Activated CD8-positive, alpha-beta memory T cell treated with anti-CD3 and anti-CD28 coated beads for 24 hours (primary cell): ENCODE results near the gene STRIT1.
"Not testable (repeated sequence)": the region's sequence is repeated elsewhere in the genome, so short reads cannot be mapped to it uniquely, and the experiment has no call there.

Source experiments
- DNase-seq: peaks from one replicate; pipeline ENCODE4 v3.0.0-alpha.2; 2020

Gene STRIT1

DNA sequence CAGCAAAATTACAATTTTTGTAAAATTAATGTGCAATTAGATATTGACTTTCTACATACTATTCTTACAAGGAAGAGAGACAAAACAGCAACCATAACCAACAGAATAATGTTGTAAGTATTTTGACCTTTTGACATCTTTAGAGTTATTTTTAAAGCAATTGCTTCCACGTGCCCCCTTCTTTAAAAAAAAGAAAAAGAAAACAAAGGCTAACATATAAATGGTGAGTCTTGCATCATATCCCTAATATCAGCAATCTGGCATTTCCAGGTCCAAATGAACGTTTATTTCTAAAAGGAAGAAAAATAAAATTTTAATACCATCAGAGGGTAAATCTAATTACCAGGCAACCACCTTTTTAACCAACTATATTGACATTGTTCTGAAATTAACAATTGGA, 19.3 kb upstream of the STRIT1 start:
- no peak for DNase-seq

DNA sequence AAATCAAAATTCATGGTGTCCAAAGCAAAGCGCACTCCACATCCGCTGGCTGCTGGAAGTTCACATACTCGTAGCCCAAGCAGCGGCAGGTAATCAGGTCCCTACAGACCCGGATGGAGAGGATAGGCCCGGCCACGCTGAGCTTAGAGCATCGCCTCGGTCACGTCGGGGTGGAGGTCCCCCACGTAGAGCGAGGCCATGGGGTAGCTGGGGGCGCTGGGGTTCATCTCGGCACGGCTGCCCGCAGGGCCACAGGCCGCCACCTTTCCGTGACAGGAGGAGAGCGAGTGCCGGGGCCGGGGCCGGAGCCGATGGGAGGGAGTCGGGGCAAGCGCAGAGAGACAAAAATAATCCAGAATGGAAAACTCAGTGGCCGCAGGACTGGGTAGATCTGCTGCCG, 16.1 kb upstream of the STRIT1 start:
- no peak for DNase-seq

DNA sequence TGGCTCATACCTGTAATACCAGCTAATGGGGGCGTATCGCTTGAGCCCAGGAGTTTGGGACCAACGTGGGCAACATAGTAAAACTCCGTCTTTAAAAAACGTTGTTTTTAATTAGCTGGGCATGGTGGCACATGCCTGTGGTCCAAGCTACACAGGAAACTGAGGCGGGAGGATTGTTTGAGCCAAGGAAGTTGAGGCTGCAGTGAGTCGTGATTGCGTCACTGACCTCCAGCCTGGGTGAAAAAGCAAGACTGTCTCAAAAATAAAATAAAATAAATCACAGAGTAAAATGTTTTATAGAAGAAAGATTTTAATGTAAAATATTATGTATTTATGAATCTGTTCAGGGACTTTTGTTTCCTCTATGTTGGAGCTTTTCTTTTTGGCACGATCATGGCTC, 15.3 kb upstream of the STRIT1 start:
- DNase-seq, result no peak

DNA sequence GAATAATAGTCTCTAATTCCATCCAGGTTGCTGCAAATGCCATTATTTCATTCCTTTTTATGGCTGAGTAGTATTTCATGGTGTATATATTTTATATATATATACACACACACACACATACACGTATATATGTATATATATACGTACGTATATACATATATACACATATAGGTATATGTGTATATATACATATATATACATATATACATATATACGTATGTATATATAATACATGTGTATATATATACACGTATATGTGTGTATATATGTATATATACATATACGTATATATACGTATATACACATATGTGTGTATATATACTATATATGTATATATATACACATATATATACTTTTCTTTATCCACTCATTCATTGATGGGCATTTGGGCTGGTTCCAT, 13.7 kb upstream of the STRIT1 start:
- no peak for DNase-seq

DNA sequence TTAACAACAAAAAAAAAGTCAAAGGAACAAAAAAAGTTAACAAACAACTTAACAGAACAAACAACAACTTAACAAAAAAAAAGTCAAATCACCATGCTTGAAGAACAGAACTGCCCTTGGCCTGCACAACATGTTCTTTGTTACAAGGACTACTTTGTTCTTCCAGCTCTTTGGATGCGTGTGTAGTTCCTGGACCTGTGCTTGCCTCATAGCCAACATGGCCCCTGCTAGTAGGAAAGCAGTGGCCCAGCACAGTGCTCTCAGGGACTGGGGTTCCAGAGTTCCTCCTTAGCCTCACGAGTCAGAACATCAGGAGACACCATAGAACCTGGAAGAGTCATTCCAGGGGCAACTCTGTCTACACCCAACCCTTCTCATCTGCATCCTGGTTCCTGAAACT, 10.9 kb upstream of the STRIT1 start:
- DNase-seq, result no peak

DNA sequence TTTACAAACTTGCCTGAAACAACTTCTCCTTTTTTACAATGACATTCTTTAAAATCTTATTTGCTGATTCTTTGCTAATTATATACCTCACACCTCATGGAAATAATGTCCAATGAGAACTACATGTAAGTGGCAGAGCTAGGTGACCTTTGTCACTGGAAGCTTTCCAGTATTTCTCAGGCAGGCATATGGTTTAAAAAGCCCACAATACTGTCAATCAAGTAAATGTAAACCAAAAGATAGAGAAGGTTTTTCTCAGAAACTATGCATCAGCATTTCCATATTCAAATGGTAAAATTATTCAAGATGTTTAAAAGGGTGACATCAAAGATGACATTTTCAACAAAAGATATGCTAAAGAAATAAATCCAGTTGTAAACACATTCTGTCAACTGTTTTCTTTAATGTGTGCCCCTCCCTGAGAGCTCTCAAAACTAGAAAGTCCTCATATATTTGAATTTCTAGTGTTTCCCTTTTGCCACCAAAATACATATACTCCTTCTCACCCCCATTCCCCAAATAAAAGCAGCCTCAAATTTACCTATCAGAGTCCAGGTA, 10.1 kb upstream of the STRIT1 start:
- no peak for DNase-seq

DNA sequence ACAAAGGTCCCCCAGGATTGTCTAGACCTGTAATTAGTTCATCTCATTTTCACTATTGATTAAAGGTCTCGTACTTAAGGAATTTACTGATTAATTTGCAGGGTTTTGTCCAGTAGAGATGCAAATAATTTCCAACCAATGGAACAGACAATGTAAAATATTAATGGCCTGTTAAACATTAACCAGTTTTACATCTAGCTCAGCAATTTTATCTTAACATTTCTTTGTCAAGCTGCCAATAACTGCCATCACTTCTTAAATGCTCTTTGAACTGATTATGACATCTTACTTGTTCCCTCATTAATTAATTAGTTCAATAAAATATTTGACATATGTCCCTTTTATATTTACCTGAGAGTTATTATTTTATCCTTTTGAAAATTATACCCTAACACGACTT, 9.4 kb upstream of the STRIT1 start:
- no peak for DNase-seq

DNA sequence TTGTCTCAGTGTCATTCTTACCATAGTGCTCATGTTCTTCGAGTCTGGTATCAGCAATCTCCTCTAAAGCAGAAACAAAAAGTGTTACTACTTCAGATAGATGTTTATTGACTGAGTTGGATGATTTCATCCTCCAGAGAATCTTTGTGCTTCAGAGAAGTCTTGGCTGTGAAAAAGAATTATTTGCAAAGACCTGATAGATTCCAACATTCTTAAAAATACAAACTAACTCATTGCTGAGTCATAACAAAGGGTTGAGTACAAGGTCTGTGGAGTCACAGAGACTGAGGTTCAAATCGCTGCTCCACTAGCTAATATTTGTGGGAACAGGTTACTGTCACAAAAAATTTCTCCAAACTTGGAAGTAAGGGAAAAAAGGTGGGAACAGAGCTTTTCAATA, 9.0 kb upstream of the STRIT1 start:
- no peak for DNase-seq

DNA sequence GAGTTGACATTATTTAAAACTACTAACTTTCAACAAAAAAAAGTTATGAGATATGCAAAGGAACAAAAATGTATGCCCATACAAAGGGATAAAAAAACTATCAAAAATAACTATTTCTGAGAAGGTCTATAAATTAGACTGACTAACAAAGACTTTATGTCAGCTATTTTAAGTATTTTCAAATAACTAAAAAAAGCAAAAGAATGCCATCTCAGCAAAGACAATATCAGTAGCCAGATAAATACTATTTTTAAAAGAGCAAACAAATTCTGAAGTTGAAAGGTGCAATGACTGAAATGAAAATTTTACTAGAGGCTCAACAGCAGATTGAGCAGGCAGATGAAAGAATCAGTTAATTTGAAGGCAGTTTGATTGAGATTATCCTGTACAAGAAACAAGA, 3.6 kb upstream of the STRIT1 start:
- no peak for DNase-seq

DNA sequence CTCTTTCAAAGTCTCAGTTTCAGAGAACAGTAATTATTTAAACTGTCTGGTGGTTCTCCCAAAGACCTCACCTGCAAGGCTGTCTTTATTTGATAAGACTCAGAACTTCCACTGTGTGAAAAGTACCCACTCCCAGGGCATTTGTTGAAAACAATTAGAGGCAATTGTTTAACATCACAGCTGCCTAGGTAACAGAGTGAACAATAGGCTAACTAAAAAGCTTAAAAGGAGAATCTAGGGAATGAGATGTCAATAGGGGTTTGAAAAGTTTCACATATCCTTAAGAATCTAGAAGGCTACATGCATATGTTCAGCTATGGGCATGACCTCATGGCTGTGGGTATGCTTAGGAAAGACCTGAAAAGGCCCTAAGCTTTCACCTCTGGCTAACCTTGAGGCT, 2.9 kb upstream of the STRIT1 start:
- DNase-seq, result no peak

DNA sequence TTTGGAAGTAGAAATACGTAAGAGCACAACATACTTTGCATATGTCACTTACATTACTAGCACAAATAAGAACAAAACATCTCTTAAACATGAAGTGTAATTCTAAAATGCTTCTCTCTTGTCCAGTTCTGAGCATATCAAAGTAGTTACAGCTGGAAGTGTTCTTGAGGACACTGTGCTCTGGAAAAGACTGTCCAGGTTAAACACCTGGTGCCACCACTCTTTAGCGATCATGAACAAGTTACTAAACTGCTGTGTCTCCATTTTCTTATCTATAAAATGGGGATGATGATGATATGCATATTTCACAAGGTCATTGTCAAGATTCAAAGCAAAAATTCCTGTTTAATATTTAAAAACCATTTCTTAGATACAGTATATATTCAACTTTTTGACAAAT, 790 bp downstream of the STRIT1 start:
- no peak for DNase-seq

DNA sequence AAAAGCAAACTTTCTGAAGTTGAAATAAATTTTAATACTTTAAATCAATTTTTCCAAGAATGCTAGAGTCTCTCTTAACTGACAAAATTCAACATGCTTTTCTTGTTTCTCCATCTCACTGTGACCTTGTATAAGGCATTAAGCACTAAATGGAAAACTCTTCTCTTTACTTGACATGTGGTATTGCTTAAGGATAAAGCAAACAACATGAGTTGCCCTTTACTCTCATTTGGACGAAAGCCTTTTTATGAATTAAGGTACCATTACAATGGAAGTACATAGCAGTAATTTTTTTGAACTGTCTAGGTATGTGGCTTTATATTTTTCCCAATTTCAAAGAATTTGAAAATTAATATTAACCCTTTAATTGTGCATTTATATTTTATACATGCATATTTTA, 1.4 kb downstream of the STRIT1 start:
- DNase-seq, result no peak

DNA sequence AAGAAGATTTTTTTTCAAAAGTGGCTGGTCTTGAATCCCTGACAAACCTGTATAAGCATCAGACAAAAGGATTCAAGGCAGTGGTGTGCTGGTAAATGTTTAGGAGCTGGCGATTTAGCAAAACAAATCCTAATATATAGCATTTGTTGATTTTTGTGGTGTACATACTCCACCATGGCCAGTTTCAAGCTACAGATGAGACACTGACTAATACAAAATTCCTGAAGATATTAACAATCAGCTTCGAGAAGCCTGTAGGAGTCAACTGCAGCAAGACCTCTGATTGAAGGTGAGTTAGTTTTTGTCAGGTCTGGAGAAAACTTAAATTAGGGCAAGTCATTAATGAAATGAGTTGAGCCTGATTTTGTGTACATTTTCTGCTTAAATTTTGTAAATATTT, 6.7 kb downstream of the STRIT1 start:
- no peak for DNase-seq

DNA sequence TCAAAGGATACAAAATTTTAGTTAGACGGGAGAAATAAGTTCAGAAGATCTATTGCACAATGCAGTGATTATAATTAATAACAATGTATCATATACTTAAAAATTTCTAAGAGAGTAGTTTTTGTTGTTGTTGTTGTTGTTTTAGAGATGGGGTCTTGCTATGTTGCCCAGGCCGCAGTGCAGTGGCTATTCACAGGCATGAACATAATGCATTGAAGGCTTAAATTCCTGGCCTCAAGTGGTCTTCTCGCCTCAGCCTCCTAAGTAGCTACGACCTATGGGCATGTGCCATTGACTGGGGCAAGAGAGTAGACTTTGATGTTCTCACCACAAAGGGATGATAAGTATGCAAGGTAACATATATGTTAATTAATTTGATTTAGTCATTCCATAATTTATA, 7.5 kb downstream of the STRIT1 start:
- no peak for DNase-seq

DNA sequence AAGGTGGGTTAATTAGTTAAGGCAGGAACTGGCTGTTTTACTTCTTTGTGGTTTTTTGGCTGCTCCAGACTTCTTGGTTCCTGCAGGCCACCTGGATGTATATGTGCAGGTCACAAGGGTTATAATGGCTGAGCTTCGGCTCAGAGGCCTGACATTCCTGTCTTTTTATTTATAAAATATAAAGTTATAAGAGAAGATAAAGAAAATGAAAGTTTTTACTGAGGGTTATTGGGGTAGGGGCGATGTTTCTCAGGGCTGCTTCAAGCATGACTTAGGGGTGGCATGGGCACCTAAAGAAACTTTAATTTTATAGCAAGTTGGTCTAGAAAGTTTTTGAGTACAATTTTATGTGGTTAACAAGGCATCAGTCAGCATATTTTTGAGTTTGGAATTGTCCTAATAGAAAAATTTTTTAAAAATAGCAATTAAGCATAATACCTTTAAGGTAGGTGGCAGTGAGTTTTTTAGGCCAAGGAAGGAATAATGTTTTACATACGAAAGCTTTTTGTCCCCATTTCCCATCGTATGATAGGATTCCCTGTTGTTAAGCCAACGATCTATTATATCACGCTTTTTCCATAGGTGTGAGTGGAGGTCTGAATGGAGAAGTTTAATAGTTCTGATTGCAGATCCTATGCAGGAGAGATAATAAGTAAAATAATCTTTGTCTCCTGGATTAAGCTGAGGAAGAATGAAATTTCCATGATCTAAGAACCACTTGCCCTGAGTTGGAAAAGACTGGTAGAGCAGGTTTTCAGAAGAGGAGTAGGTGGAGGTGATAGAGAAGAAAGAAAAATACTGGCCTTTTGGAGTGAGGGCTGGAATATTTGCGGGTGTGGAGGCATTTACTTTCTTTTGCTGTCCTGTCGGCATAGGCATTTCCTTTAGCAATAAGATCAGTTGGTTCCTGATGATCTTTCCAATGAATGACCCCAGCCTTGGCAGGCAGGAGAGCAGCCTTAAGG, 10.1 kb downstream of the STRIT1 start:
- no peak for DNase-seq

DNA sequence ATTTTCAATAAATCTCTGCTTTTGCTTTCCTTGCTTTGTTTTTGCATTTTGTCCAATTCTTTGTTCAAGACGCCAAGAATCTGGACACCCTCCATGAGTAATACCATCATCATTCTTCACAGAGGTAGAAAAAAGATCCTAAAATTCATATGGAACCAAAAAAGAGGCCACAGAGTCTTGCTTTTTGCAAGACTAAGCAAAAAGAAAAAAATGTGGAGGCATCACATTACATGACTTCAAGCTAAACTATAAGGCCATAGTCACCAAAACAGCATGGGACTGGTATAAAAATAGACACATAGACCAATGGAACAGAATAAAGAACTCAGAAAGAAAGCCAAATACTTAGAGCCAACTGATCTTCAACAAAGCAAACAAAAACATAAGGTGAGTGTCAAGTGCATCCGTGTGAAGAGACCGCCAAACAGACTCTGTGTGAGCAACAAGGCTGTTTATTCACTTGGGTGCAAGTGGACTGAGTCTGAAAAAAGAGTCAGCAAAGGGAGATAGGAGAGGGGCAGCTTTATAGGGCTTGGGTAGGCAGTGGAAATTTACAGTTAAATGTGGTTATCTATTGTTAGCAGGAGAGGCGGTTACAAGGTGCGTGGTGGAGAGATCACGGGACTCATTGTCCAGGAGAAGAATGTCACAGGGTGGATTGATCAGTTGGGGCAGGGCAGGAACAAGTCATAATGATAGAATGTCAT, 10.9 kb downstream of the STRIT1 start:
- DNase-seq, result no peak

DNA sequence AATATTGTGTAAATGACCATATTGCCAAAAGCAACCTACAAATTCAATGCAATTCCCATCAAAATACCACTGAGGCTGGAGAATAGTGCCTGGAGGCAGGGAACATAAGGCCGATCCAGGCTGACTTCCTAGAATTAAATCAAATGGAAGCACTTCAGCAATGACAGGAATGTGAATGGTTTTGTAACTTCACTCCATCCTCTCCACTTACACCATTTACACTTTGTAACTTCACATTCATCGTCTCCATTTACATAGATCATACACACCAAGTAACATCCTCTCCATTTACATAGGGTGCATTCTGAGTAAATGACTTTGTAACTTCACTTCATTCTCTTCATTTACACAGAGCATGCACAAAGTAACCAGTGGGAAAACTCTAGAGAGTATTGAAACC, 11.6 kb downstream of the STRIT1 start:
- DNase-seq, result no peak

DNA sequence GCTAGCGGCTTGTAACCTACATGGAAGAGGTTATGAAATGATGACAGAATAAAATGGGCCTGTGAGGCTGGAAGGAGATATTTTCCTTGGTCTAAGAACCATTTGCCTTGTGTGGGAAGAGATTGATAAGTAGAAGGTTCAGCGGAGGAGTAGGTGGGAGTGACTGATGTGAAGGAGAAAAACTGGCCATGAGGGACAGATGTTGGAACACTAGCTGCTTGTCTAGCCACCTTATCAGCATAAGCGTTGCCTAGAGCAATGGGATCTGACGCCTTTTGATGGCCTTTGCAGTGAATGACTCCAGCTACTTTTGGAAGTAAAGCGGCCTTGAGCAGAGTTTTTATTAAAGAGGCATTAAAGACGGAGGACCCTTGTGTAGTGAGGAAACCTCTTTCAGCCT, 17.4 kb downstream of the STRIT1 start:
- not testable (repeated sequence) for DNase-seq

DNA sequence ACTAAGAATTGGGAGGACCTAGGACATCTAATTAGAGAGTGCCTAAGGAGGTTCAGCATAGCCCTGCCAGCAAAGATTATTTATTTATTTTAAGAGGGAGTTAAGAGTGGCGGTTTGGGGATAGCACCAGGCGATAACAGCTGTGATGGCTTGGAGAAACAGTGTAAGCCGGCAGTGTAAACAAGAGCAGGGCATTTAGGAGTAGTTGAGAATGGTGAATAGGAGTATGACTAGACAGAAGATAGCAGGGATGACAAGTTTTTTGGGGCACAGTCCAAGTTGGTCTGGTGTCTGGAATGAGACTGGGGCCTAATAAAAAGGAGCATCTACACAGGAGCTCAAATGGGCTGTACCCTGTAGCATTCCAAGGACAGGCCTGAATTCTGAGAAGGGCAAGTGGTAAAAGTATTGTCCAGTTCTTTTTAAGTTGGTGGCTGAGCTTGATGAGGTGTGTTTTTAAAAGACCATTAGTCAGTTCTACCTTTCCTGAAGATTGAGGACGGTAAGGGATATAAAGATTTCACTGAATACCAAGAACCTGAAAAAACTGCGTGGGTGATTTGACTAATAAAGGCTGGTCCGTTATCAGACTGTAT, 18.2 kb downstream of the STRIT1 start:
- not testable (repeated sequence) for DNase-seq

DNA sequence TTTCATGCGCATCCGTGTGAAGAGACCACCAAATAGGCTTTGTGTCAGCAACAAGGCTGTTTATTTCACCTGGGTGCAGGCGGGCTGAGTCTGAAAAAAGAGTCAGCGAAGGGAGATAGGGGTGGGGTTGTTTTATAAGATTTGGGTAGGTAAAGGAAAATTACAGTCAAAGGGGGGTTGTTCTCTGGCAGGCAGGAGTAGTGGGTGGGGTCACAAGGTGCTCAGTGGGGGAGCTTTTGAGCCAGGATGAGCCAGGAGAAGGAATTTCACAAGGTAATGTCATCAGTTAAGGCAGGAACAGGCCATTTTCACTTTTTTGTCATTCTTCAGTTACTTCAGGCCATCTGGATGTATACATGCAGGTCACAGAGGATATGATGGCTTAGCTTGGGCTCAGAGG, 19.0 kb downstream of the STRIT1 start:
- DNase-seq, result not testable (repeated sequence)

DNA sequence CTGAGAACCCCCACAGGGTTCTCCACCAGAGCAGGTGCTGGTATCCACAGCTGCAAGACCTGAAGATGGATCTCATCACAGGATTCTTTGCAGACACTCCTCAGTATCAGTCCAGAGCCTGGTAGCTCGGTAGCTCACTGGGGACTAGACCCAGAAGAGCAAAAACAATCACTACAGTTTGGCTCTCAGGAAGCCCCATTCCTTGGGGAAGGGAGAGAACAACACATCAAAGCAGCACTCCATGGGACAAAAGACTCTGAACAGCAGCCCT, 22.2 kb downstream of the STRIT1 start:
- DNase-seq, result no peak

DNA sequence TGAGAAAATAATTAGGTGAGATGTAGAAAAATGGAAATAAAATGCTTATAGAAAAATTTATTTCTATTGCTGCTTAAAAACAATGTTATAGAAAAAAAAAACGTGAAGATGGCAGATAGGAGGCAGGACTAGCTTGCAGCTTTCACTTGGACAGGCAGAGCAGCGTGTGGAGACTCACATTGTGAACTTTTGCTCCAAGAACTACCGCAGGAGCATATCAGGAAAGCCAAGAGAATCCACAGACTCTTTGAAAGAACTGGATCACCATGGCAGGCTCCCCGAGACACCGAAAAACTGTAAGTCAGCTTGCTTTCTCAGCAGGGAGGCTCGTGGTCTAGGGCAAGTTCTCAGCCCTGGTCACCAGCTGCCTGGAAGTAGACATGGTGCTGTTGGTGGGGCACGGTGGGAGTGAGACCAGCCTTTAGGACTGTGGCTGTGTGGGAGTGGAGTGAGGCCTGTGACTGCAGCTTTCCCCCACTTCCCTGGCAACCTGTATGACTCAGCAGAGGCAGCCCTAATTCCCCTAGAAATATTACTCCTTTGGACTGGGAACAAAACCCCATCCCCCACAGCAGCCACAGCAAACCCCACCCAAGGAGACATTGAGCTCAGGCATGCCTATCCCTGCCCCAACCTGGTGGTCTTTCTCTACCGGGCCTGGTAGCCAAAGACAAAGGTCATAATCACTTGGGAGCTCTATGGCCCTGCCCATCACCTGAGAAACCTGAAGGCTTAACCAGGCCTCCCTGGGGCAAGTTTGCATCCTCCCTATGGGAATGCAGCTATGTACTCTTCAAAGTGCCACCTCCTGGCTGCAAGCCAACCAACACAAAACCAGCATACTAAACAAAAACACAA, 22.8 kb downstream of the STRIT1 start:
- no peak for DNase-seq

DNA sequence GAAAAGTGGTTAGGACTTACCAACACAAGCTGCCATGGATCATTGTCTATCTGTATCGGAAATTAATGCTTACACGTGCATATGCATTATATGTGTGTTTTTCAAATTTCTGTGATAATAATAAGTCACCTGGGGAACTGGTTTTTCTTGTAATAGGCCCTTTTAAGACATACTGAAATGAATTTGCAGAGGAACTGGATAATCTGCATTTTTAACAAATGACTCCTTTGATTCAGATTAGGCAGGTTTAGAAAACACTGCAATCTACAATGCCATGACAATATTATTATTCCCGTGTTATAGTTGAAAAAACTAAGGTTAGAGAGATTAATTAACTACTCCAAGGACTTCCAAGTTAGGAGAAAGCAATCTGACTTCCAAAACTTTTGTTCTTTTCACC, 23.4 kb downstream of the STRIT1 start:
- DNase-seq, result no peak
